ENCODE measurements around the gene PIAS1. TPM values are rescaled to one million over a fixed set of nuclear protein-coding genes. Genes with fewer than 3 reads are reported as not detected.

The PIAS1 gene
- total RNA-seq, 1 donor: 39.0 TPM

DNA sequence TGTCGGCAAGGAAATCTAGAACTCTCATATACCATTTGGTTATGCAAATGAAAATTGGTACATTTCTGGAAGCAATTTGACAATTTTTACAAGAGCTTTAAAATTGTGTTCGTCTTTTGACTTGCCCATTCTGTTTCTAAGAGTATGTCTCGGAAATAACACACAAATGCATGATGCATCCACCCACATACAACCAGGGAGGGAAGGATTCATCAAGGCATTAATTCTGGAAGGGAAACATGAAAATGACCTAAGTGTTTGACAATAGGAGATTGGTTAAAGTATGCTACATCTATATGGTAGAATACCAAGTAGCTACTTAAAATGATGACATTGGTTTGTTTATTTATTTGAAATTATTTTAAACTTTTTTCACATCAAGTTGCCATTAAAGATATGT is 58.6 kb downstream of the PIAS1 start:
- DNase-seq (ENCODE audit: low read depth): no peak
- TF ChIP-seq CTCF (IDR thresholded peaks at IDR 0.05; ENCODE audit: insufficient read depth, low read length): no peak

DNA sequence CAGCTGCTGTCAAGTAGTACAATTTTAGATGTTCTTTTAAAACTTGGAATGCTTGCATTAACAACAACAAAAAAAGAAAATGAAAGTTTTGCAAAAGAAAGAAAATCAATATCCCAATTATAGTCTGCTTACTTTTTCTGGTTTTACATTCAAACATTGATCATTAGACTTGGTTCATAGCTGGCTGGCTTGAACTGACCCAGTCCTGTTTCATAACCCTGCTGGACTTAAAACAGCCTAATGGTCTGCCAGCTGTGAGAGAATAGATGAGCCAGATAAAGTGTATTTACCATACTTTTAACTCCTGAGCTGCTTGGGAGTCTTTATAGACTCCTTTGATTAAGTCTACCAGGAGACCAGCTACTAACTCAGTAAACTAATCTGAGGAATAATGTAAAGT is 59.2 kb downstream of the PIAS1 start:
- DNase-seq (ENCODE audit: low read depth): peak; percentile 55
- H3K4me3 ChIP-seq (ENCODE audit: low read depth, low read length): no peak overlapping the region
- no peak for TF ChIP-seq CTCF (IDR thresholded peaks at IDR 0.05; ENCODE audit: insufficient read depth, low read length)

More for the DNA sequence above, 58.6 kb downstream of the PIAS1 start:
- H3K4me3 ChIP-seq (ENCODE audit: low read depth, low read length): no peak overlapping the region

DNA sequence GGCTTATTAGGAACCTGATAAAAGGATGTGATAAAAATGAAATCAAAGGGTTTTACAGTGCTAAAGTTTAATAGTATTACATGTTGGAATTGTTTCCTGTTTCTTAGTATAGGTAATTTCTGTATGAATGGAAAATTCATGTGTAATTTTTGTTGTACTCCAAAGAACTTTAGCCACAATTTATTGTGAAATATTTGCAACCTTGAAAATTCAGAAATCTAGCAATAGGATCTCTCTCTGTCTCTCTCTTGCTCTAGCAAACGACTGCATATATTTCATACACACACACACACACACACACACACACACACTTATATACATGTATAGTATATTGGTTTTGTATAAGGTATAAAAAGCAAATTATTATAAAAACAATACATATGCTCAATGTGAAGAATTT is 59.6 kb downstream of the PIAS1 start:
- no peak for TF ChIP-seq CTCF (IDR thresholded peaks at IDR 0.05; ENCODE audit: insufficient read depth, low read length)
- H3K4me3 ChIP-seq (ENCODE audit: low read depth, low read length): peak overlapping the region; percentile 58
- DNase-seq (ENCODE audit: low read depth): peak; percentile 2

DNA sequence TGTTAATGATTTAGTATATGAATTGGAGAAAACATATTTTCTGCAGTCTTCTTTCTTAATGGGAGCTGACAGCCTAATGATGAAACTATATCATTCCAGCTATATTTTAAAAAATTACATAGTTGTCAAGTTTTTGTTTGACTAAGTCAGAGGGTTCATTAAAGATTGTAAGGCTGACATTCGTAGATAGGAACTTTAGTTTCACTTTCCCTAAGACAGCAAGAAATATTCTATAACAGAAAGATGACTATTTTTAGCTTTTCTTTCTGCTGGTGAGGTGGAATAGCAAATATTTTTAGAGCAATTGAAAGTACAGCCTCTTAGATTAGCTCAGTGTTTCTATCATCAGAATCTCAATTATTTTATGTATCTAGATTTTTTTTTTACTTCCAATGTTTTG is 60.2 kb downstream of the PIAS1 start:
- TF ChIP-seq CTCF (IDR thresholded peaks at IDR 0.05; ENCODE audit: insufficient read depth, low read length): no peak
- DNase-seq (ENCODE audit: low read depth): peak; percentile 50
- peak overlapping the region; percentile 58 for H3K4me3 ChIP-seq (ENCODE audit: low read depth, low read length)

DNA sequence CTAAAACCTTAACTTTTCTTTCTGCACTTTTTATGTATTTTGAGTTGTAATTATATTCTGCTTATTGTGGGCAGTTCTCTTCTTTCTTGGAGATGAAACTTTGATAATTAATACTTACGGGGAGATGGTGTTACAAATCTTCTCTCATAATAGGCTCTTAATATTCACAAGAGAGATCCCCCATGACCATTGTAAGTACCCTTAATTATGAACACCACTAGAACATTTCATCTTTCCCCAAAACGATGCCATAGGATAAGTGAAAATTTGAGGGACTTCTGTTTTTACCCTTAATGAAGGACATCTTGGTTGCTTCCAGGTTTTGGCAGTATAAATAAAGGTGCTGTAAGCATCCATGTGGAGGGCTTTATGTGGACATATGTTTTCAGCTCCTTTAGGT is 60.7 kb downstream of the PIAS1 start:
- TF ChIP-seq CTCF (IDR thresholded peaks at IDR 0.05; ENCODE audit: insufficient read depth, low read length): no peak
- H3K4me3 ChIP-seq (ENCODE audit: low read depth, low read length): peak overlapping the region; percentile 58
- DNase-seq (ENCODE audit: low read depth): peak; percentile 3

- TF ChIP-seq CTCF (IDR thresholded peaks at IDR 0.05; ENCODE audit: insufficient read depth, low read length): no peak
- DNase-seq (ENCODE audit: low read depth): no peak
- H3K4me3 ChIP-seq (ENCODE audit: low read depth, low read length): no peak overlapping the region
These were observed 70.6 kb downstream of the PIAS1 start for GRCh38 chr15:68124700-68125099.

DNA sequence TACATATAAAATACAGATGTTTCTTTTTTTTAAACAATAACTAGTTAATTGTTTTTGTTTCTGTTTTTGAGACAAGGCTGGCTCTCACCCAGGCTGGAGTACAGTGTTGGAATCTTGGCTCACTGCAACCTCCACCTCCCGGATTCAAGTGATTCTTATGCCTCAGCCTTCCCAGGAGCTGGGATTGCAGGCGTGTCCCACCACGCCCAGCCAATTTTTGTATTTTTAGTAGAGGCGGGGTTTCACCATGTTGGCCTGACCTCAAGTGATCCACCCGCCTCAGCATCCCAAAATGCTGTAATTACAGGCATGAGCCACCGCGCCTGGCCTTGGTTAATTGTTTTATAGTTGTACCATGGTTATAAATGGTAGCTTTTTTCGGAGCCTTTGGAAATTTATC is 72.3 kb downstream of the PIAS1 start:
- no peak for TF ChIP-seq CTCF (IDR thresholded peaks at IDR 0.05; ENCODE audit: insufficient read depth, low read length)
- peak; percentile 43 for DNase-seq (ENCODE audit: low read depth)

More for the DNA sequence above, 72.3 kb downstream of the PIAS1 start:
- no peak overlapping the region for H3K4me3 ChIP-seq (ENCODE audit: low read depth, low read length)

Measured in fibroblast of the aortic adventitia (primary cell).